Measurements from ENCODE around the gene IL15RA. TPM values are rescaled to one million over a fixed set of nuclear protein-coding genes. Genes with fewer than 3 reads are reported as not detected.
"Not testable (repeated sequence)": the region's sequence is repeated elsewhere in the genome, so short reads cannot be mapped to it uniquely, and the experiment has no call there.

Gene IL15RA
- total and polyA plus RNA-seq, 8 donors: 4.4 to 46.2 (median 6.8) TPM

- Histone ChIP-seq H3K4me1 (no peaks in the 10 kb centered on the region), H3K4me3 (no peak overlapping the region), H3K27me3 (no peaks in the 10 kb centered on the region), H3K36me3 (peaks cover 0 to 98% of the 10 kb centered on the region in 2 donors), H3K27ac (no peak overlapping the region), H3K9me3 (no peaks in the 10 kb centered on the region)
- TF ChIP-seq CTCF (IDR thresholded peaks at IDR 0.05): no peak
- no peak for ATAC-seq
- intact Hi-C loops (cut with DNase I): no loop called here
- no peak for DNase-seq
Observed at GRCh38 chr10:5913736-5914135, 63.6 kb downstream of the IL15RA start.

- intact Hi-C loops (cut with DNase I): no loop called here
- no peaks in the 10 kb centered on the region for H3K4me1 ChIP-seq
- peaks cover 0 to 88% of the 10 kb centered on the region in 2 donors for H3K36me3 ChIP-seq
- no peak for ATAC-seq
- H3K27ac ChIP-seq: no peak overlapping the region
- TF ChIP-seq CTCF (IDR thresholded peaks at IDR 0.05): no peak
- no peak overlapping the region for H3K4me3 ChIP-seq
- H3K27me3 ChIP-seq: no peaks in the 10 kb centered on the region
- DNase-seq: no peak
- no peaks in the 10 kb centered on the region for H3K9me3 ChIP-seq
Observed at GRCh38 chr10:5911670-5912069, 65.7 kb downstream of the IL15RA start.

- DNase-seq (no peak), ATAC-seq (no peak)
- TF ChIP-seq CTCF (IDR thresholded peaks at IDR 0.05): no peak
- intact Hi-C loops (cut with DNase I): no loop called here
- Histone ChIP-seq H3K4me1 (peaks cover 0 to 5% of the 10 kb centered on the region in 2 donors), H3K27ac (no peak overlapping the region), H3K4me3 (no peak overlapping the region), H3K36me3 (peaks cover 0 to 87% of the 10 kb centered on the region in 2 donors), H3K27me3 (no peaks in the 10 kb centered on the region), H3K9me3 (no peaks in the 10 kb centered on the region)
Observed at GRCh38 chr10:5910323-5911100, 66.8 kb downstream of the IL15RA start.

GRCh38 chr10:5908676-5909075 lies 68.7 kb downstream of the IL15RA start:
- H3K27ac ChIP-seq; ATAC-seq; H3K4me1 ChIP-seq; H3K27me3 ChIP-seq; H3K9me3 ChIP-seq; intact Hi-C loops (cut with DNase I); H3K4me3 ChIP-seq; DNase-seq: not testable (repeated sequence)
- H3K36me3 ChIP-seq: peaks cover 0 to 75% of the 10 kb centered on the region in 2 donors

- no peak for ATAC-seq
- Histone ChIP-seq H3K27ac (no peak overlapping the region), H3K4me1 (peaks cover 0 to 5% of the 10 kb centered on the region in 2 donors), H3K9me3 (no peaks in the 10 kb centered on the region), H3K27me3 (no peaks in the 10 kb centered on the region), H3K4me3 (no peak overlapping the region), H3K36me3 (peaks cover 0 to 55% of the 10 kb centered on the region in 2 donors)
- no peak for TF ChIP-seq CTCF (IDR thresholded peaks at IDR 0.05)
- intact Hi-C loops (cut with DNase I): no loop called here
- DNase-seq: no peak
Observed at GRCh38 chr10:5906651-5907050, 70.7 kb downstream of the IL15RA start.
